Measurements from ENCODE around the gene CLDN25.

Gene CLDN25

DNA sequence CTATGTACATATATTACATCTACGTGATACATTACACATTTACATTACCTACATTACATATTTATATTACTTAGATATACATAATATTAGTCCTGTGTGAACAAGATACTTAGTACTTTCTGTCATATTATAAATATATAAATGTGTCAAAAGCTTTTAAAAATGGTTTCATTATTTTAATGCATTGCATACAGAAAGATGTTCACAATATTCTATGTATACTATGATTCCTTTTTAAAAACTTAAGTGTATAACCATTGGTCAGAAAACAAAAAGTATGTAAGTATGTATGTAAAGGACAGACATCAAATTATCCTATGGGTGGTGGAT, 5.5 kb upstream of the CLDN25 start:
- Histone ChIP-seq H3K36me3 (ENCODE audit: control insufficient read depth in 2 of 2, insufficient read depth in 1 of 2, low read length in 2 of 2) (peaks cover 0 to 19% of the 10 kb centered on the region in 2 experiments), H3K27ac (ENCODE audit: extremely low read depth, low read depth, low read length) (no peak overlapping the region), H3K4me1 (ENCODE audit: control insufficient read depth, insufficient read depth, low read length) (0 out of 2 replicates have a peak, but pooled peaks cover 3% of the 10 kb centered on the region), H3K9me3 (ENCODE audit: control insufficient read depth, insufficient read depth, low read depth, low read length) (no peaks in the 10 kb centered on the region), H3K4me3 (ENCODE audit: low read depth, low read length) (peak overlapping the region; percentile 96; the same call in 1 of the 2 replicates)
- TF ChIP-seq CTCF (tag by site-specific recombination; IDR thresholded peaks at IDR 0.05) (0 out of 2 replicates have a peak, but pooled peaks have one; percentile 2), KLF10 (tag by site-specific recombination; IDR thresholded peaks at IDR 0.05) (0 out of 2 replicates have a peak, but pooled peaks have one; percentile 5), YY2 (tag by site-specific recombination; IDR thresholded peaks at IDR 0.05) (no peak), OSR2 (tag by site-specific recombination; IDR thresholded peaks at IDR 0.05) (no peak), KLF1 (tag by site-specific recombination; IDR thresholded peaks at IDR 0.05) (no peak)
- POLR2A ChIA-PET = interaction anchor here (0.6 kb wide), 1 partner anchor 146 kb away, joined by 10 read pairs; no protein-coding TSS in a partner anchor
- CTCF ChIA-PET = interaction anchor here (2.1 kb wide), 1 partner anchor 8 kb away, joined by 5 read pairs; no protein-coding TSS in a partner anchor

DNA sequence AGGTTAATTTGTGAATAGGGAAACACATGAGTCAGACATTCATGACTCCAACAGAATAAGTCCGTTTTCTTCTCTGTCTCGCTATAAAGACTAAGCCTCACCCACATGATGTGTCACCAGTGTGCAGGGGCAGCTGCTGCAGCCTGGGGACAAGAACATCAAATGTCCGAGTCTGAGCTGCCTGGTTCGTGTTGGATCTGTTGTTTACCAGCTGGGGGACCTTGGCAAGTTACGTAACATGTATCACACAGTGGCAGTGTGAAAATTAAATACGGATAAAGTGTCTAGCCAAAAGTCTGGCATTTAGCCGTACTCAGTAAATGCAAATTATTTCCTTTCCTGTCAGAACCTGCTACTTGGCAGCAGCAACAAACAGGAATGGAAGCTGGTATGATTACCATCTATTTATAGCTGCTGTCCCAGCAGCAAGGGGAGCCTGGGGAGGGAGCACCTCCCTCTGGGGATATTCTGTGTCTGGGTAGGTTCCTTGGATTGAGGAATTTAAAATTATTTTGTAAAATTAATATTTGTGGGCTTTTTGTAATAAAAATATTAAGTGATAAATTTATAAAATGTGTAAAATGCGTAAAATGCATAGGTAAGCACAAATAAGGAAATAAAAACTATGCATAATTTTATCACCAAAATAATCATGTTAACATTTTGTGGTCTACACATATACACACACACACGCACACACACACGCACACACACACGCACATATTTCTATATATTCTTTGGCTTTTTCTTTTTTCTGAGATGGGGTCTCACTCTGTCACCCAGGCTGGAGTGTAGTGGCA, 1.3 kb upstream of the CLDN25 start:
- POLR2A ChIA-PET = no interaction called here
- no peaks in the 10 kb centered on the region for H3K9me3 ChIP-seq (ENCODE audit: control insufficient read depth, insufficient read depth, low read depth, low read length)
- CTCF ChIA-PET = interaction anchor here (1.4 kb wide), 1 partner anchor 28 kb away, joined by 3 read pairs; no protein-coding TSS in a partner anchor

GRCh38 chr11:113781682-113782081, 2.1 kb downstream of the CLDN25 start:
- no peaks in the 10 kb centered on the region for H3K9me3 ChIP-seq (ENCODE audit: control insufficient read depth, insufficient read depth, low read depth, low read length)
- ChIA-PET POLR2A (interaction anchor here (0.9 kb wide), 1 partner anchor 9 kb away, joined by 3 read pairs; no protein-coding TSS in a partner anchor), CTCF (interaction anchor here (2.1 kb wide), 1 partner anchor 8 kb away, joined by 5 read pairs; the partner anchor contains the start of gene ZW10)
- H3K4me1 ChIP-seq (ENCODE audit: control insufficient read depth, insufficient read depth, low read length) = 0 out of 2 replicates have a peak, but pooled peaks cover 3% of the 10 kb centered on the region
- no peak overlapping the region for H3K4me3 ChIP-seq (ENCODE audit: low read depth, low read length)
- H3K27ac ChIP-seq (ENCODE audit: extremely low read depth, low read depth, low read length) = no peak overlapping the region
- no peaks in the 10 kb centered on the region for H3K36me3 ChIP-seq (ENCODE audit: control insufficient read depth in 2 of 2, insufficient read depth in 1 of 2, low read length in 2 of 2)
- TF ChIP-seq, protein P1, sequence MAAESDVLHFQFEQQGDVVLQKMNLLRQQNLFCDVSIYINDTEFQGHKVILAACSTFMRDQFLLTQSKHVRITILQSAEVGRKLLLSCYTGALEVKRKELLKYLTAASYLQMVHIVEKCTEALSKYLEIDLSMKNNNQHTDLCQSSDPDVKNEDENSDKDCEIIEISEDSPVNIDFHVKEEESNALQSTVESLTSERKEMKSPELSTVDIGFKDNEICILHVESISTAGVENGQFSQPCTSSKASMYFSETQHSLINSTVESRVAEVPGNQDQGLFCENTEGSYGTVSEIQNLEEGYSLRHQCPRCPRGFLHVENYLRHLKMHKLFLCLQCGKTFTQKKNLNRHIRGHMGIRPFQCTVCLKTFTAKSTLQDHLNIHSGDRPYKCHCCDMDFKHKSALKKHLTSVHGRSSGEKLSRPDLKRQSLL (tag by site-specific recombination; IDR thresholded peaks at IDR 0.05) = no peak
- TF ChIP-seq ZNF521 (tag by site-specific recombination; IDR thresholded peaks at IDR 0.05) (no peak), ZNF416 (tag by site-specific recombination; IDR thresholded peaks at IDR 0.05) (no peak), ZBTB7A (tag by site-specific recombination; IDR thresholded peaks at IDR 0.05; ENCODE audit: low read depth) (no peak), ZNF248 (tag by site-specific recombination; IDR thresholded peaks at IDR 0.05) (no peak), ZNF266 (tag by site-specific recombination; IDR thresholded peaks at IDR 0.05; ENCODE audit: low read depth) (no peak), ZNF221 (tag by site-specific recombination; IDR thresholded peaks at IDR 0.05; ENCODE audit: borderline replicate concordance) (no peak), ZNF394 (tag by site-specific recombination; IDR thresholded peaks at IDR 0.05; ENCODE audit: borderline replicate concordance) (no peak), ZBTB48 (tag by site-specific recombination; IDR thresholded peaks at IDR 0.05) (no peak), INSM2 (tag by site-specific recombination; IDR thresholded peaks at IDR 0.05) (no peak), KLF8 (tag by site-specific recombination; IDR thresholded peaks at IDR 0.05) (no peak), GLIS1 (tag by site-specific recombination; IDR thresholded peaks at IDR 0.05) (no peak)

More for the DNA sequence above, 1.3 kb upstream of the CLDN25 start:
- H3K4me3 ChIP-seq (ENCODE audit: low read depth, low read length) = peak overlapping the region; percentile 17
- 0 out of 2 replicates have a peak, but pooled peaks cover 3% of the 10 kb centered on the region for H3K4me1 ChIP-seq (ENCODE audit: control insufficient read depth, insufficient read depth, low read length)
- no peak overlapping the region for H3K27ac ChIP-seq (ENCODE audit: extremely low read depth, low read depth, low read length)
- TF ChIP-seq OSR2 (tag by site-specific recombination; IDR thresholded peaks at IDR 0.05) = peak; percentile 31; the same call in 1 of the 2 replicates
- TF ChIP-seq, protein P2, sequence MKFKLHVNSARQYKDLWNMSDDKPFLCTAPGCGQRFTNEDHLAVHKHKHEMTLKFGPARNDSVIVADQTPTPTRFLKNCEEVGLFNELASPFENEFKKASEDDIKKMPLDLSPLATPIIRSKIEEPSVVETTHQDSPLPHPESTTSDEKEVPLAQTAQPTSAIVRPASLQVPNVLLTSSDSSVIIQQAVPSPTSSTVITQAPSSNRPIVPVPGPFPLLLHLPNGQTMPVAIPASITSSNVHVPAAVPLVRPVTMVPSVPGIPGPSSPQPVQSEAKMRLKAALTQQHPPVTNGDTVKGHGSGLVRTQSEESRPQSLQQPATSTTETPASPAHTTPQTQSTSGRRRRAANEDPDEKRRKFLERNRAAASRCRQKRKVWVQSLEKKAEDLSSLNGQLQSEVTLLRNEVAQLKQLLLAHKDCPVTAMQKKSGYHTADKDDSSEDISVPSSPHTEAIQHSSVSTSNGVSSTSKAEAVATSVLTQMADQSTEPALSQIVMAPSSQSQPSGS (tag by site-specific recombination; IDR thresholded peaks at IDR 0.05; ENCODE audit: low read depth) = no peak
- no peak for TF ChIP-seq ZNF639 (tag by site-specific recombination; IDR thresholded peaks at IDR 0.05)
- peak; percentile 45; the same call in 1 of the 2 replicates for TF ChIP-seq ZNF600 (tag by site-specific recombination; IDR thresholded peaks at IDR 0.05)
- peak; percentile 43; the same call in 1 of the 2 replicates for TF ChIP-seq ZNF660 (tag by site-specific recombination; IDR thresholded peaks at IDR 0.05)
- TF ChIP-seq ZNF335 (tag by site-specific recombination; conservative IDR thresholded peaks at IDR 0.05) = peak; percentile 44
- no peak for TF ChIP-seq ZNF830 (tag by site-specific recombination; IDR thresholded peaks at IDR 0.05; ENCODE audit: low read depth)
- peak; percentile 61; the same call in 1 of the 2 replicates for TF ChIP-seq ZNF341 (tag by site-specific recombination; IDR thresholded peaks at IDR 0.05; ENCODE audit: low read depth)
- H3K36me3 ChIP-seq (ENCODE audit: control insufficient read depth in 2 of 2, insufficient read depth in 1 of 2, low read length in 2 of 2) = no peaks in the 10 kb centered on the region

Measured in HEK293 (cell line).